Caco-2 (cell line): ENCODE results near the gene IFNA4. TPM values are rescaled to one million over a fixed set of nuclear protein-coding genes. Genes with fewer than 3 reads are reported as not detected.
"Not testable (repeated sequence)": the region's sequence is repeated elsewhere in the genome, so short reads cannot be mapped to it uniquely, and the experiment has no call there.

ENCODE experiments used
- BruUV-seq: library from RNA; stranded (reverse); fragments of 400-500 nt; replicated peaks from 2 replicates; lab custom pipeline; 2021; lab: Mats Ljungman, UMichigan
- CTCF ChIA-PET: fragments of 300-600 bp; sonication (Branson Sonifier 250); formaldehyde crosslinking; loops from one replicate; lab custom pipeline; 2022; ENCODE audit warnings: antibody characterized with exemption; lab: Charles Lee
- POLR2A ChIA-PET: fragments of 300-600 bp; sonication (Branson Sonifier 250); formaldehyde crosslinking; loops from one replicate; lab custom pipeline; 2022; ENCODE audit warnings: antibody characterized with exemption; lab: Charles Lee
- DNase-seq, 2 experiments: peaks; one replicate each; pipeline versions ENCODE4 v3.0.0 to v3.0.0-alpha.2; 2020 to 2022
- H3K27me3 ChIP-seq: replicated peaks from 2 replicates; pipeline ENCODE4 v1.6.0; 2011; ENCODE audit warnings: low read length; ENCODE audit not compliant: control insufficient read depth, insufficient read depth
- H3K36me3 ChIP-seq: 2 replicates; pipeline ENCODE4 v1.5.1; 2011; ENCODE audit warnings: low read length; ENCODE audit not compliant: control insufficient read depth, insufficient read depth
- H3K4me1 ChIP-seq: fragments of 250-450 bp; sonication (Bioruptor Pico); 2 replicates; pipeline ENCODE4 v1.5.1; 2020; ENCODE audit warnings: mild to moderate bottlenecking
- H3K4me3 ChIP-seq: 2 replicates; pipeline ENCODE4 v1.5.1; 2011; ENCODE audit warnings: low read depth, mild to moderate bottlenecking, control low read depth, low read length
- H3K9me3 ChIP-seq: fragments of 250-450 bp; sonication (Bioruptor Pico); 2 replicates; pipeline ENCODE4 v1.5.1; 2020; ENCODE audit warnings: mild to moderate bottlenecking, moderate library complexity
- H3K27ac Mint-ChIP-seq: one replicate; pipeline ENCODE4 v1.8.0; 2022; ENCODE audit warnings: mixed read lengths; ENCODE audit not compliant: unreplicated experiment
- H3K27me3 Mint-ChIP-seq: one replicate; pipeline ENCODE4 v1.8.0; 2022; ENCODE audit warnings: mixed read lengths; ENCODE audit not compliant: insufficient read depth, unreplicated experiment
- H3K36me3 Mint-ChIP-seq: one replicate; pipeline ENCODE4 v1.8.0; 2022; ENCODE audit warnings: mild to moderate bottlenecking, mixed read lengths; ENCODE audit not compliant: insufficient read depth, unreplicated experiment
- H3K4me1 Mint-ChIP-seq: one replicate; pipeline ENCODE4 v1.8.0; 2022; ENCODE audit warnings: low read depth, mixed read lengths; ENCODE audit not compliant: unreplicated experiment
- H3K4me3 Mint-ChIP-seq: one replicate; pipeline ENCODE4 v1.8.0; 2022; ENCODE audit warnings: mild to moderate bottlenecking, moderate library complexity, mixed read lengths; ENCODE audit not compliant: unreplicated experiment
- H3K9me3 Mint-ChIP-seq: one replicate; pipeline ENCODE4 v1.8.0; 2022; ENCODE audit warnings: mixed read lengths; ENCODE audit not compliant: unreplicated experiment
- CTCF ChIP-seq, 2 experiments: fragments of 200-600 bp in 1 of 2; IDR thresholded peaks; 1 replicate in 1 of 2; 2 replicates in 1 of 2; pipeline versions ENCODE4 v1.5.1 to v1.8.0; 2011 to 2022; ENCODE audit warnings: antibody characterized with exemption in 1 of 2, control low read depth in 1 of 2, inconsistent platforms in 1 of 2, low read depth in 1 of 2, low read length in 1 of 2, mild to moderate bottlenecking in 1 of 2, moderate library complexity in 1 of 2; ENCODE audit not compliant: insufficient read depth in 1 of 2, severe bottlenecking in 1 of 2, unreplicated experiment in 1 of 2
- intact Hi-C: fragments of 100-400 bp; cut with micrococcal nuclease; formaldehyde crosslinking; loops from one replicate; pipeline ENCODE4 v1.10.0; 2022; ENCODE audit not compliant: unreplicated experiment
- total RNA-seq: library from RNA; stranded (reverse); gene quantifications from 2 replicates; pipeline ENCODE4 v1.2.3, GENCODE V29; 2022

IFNA4 gene
- total RNA-seq, 1 experiment from 2014 or later, result not detected

GRCh38 chr9:21171351-21171750, 16.0 kb downstream of the IFNA4 start:
- Histone ChIP-seq H3K4me1 (no peaks in the 10 kb centered on the region), H3K4me3 (no peak overlapping the region), H3K36me3 (no peaks in the 10 kb centered on the region), H3K27me3 (no peaks in the 10 kb centered on the region), H3K9me3 (no peaks in the 10 kb centered on the region)
- TF ChIP-seq CTCF (IDR thresholded peaks at IDR 0.05; ENCODE audit: insufficient read depth in 1 of 2, low read depth in 1 of 2, low read length in 1 of 2, severe bottlenecking in 1 of 2, unreplicated experiment in 1 of 2), result no peak
- H3K27me3 Mint-ChIP-seq, result peaks cover 15% of the 10 kb centered on the region
- no TSS peak for BruUV-seq
- no peak for DNase-seq
- H3K4me1 Mint-ChIP-seq, result no peaks in the 10 kb centered on the region
- CTCF ChIA-PET, result no interaction called here
- no peaks in the 10 kb centered on the region for H3K9me3 Mint-ChIP-seq
- intact Hi-C loops, result no loop called here
- no peaks in the 10 kb centered on the region for H3K36me3 Mint-ChIP-seq
- no peak overlapping the region for H3K27ac Mint-ChIP-seq
- no peak overlapping the region for H3K4me3 Mint-ChIP-seq
- POLR2A ChIA-PET, result no interaction called here

- peaks cover 15% of the 10 kb centered on the region for H3K27me3 Mint-ChIP-seq
- H3K36me3 Mint-ChIP-seq, H3K4me3 ChIP-seq, CTCF ChIA-PET, intact Hi-C loops, H3K9me3 Mint-ChIP-seq, H3K9me3 ChIP-seq, BruUV-seq, POLR2A ChIA-PET, H3K4me3 Mint-ChIP-seq, H3K27ac Mint-ChIP-seq, H3K27me3 ChIP-seq, H3K4me1 ChIP-seq, H3K4me1 Mint-ChIP-seq, DNase-seq, H3K36me3 ChIP-seq: not testable (repeated sequence)
These were observed 20.8 kb downstream of the IFNA4 start, which contains the start of gene IFNA21 for GRCh38 chr9:21166560-21166959. Gene IFNA21, minus strand, starts transcription at chr9:21166660. Its CDS starts 48 bp downstream, at chr9:21166612.

- BruUV-seq, result no TSS peak
- peaks cover 10% of the 10 kb centered on the region for H3K27me3 Mint-ChIP-seq
These were observed 21.9 kb downstream of the IFNA4 start for GRCh38 chr9:21165516-21165915.

More at GRCh38 chr9:21165516-21165915, 21.9 kb downstream of the IFNA4 start:
- ChIA-PET CTCF (no interaction called here), POLR2A (no interaction called here)
- H3K4me3 Mint-ChIP-seq, result no peak overlapping the region
- Histone ChIP-seq H3K27me3 (no peaks in the 10 kb centered on the region), H3K4me3 (no peak overlapping the region), H3K4me1 (no peaks in the 10 kb centered on the region), H3K36me3 (no peaks in the 10 kb centered on the region), H3K9me3 (no peaks in the 10 kb centered on the region)
- no peak for DNase-seq
- no peaks in the 10 kb centered on the region for H3K36me3 Mint-ChIP-seq
- no peak overlapping the region for H3K27ac Mint-ChIP-seq
- TF ChIP-seq CTCF (IDR thresholded peaks at IDR 0.05; ENCODE audit: insufficient read depth in 1 of 2, low read depth in 1 of 2, low read length in 1 of 2, severe bottlenecking in 1 of 2, unreplicated experiment in 1 of 2), result no peak
- H3K4me1 Mint-ChIP-seq, result no peaks in the 10 kb centered on the region
- intact Hi-C loops, result no loop called here
- no peaks in the 10 kb centered on the region for H3K9me3 Mint-ChIP-seq
